Kasumi-1 (cell line): ENCODE data around the gene NATD1.
A peak's percentile ranks its signal among the peaks of the same experiment; 100 is the strongest.
"Not testable (repeated sequence)": the region's sequence is repeated elsewhere in the genome, so short reads cannot be mapped to it uniquely, and the experiment has no call there.

ENCODE experiments used
- DNase-seq, 2 experiments: peaks; one replicate each; lab custom pipeline; 2025; lab: John Stamatoyannopoulos, UW

NATD1 gene

GRCh38 chr17:21246698-21247097 lies 6.5 kb downstream of the NATD1 start:
- DNase-seq: no peak

- DNase-seq: no peak
These were observed 7.5 kb downstream of the NATD1 start for GRCh38 chr17:21245639-21246084.

GRCh38 chr17:21243516-21244303 lies 9.5 kb downstream of the NATD1 start:
- DNase-seq: no peak

GRCh38 chr17:21242780-21243515 lies 10.3 kb downstream of the NATD1 start:
- no peak for DNase-seq

- no peak for DNase-seq
These were observed 11.0 kb downstream of the NATD1 start for GRCh38 chr17:21242026-21242697.

GRCh38 chr17:21241564-21241963 lies 11.6 kb downstream of the NATD1 start:
- DNase-seq: no peak

- DNase-seq: no peak
These were observed 12.7 kb downstream of the NATD1 start for GRCh38 chr17:21240369-21241055.

- DNase-seq: peak; percentile 21 to 44
These were observed 13.4 kb downstream of the NATD1 start for GRCh38 chr17:21239680-21240368.

- no peak for DNase-seq
These were observed 17.3 kb downstream of the NATD1 start for GRCh38 chr17:21235921-21236320.

GRCh38 chr17:21233581-21234347 lies 19.4 kb downstream of the NATD1 start:
- no peak for DNase-seq

GRCh38 chr17:21232033-21232749 lies 21.0 kb downstream of the NATD1 start:
- DNase-seq: no peak

- no peak for DNase-seq
These were observed 21.7 kb downstream of the NATD1 start for GRCh38 chr17:21231533-21231932.

- DNase-seq: no peak
These were observed 24.4 kb downstream of the NATD1 start for GRCh38 chr17:21228845-21229244.

- no peak for DNase-seq
These were observed 25.1 kb downstream of the NATD1 start for GRCh38 chr17:21228111-21228510.

GRCh38 chr17:21227277-21227676 lies 25.9 kb downstream of the NATD1 start:
- DNase-seq: not testable (repeated sequence)

GRCh38 chr17:21223086-21223485 lies 30.1 kb downstream of the NATD1 start:
- no peak for DNase-seq

GRCh38 chr17:21218831-21219380 lies 34.3 kb downstream of the NATD1 start:
- no peak for DNase-seq

GRCh38 chr17:21218101-21218500 lies 35.1 kb downstream of the NATD1 start:
- DNase-seq: peak; percentile 9 to 27

GRCh38 chr17:21217346-21217745 lies 35.9 kb downstream of the NATD1 start:
- no peak for DNase-seq

GRCh38 chr17:21215935-21216334 lies 37.3 kb downstream of the NATD1 start:
- no peak for DNase-seq
